ENCODE results near the gene C12orf54. TPM values are rescaled to one million over a fixed set of nuclear protein-coding genes. Genes with fewer than 3 reads are reported as not detected.

Gene C12orf54
- polyA plus RNA-seq, 1 of the 3 experiments (the other 2 are of a cell fraction) = not detected

DNA sequence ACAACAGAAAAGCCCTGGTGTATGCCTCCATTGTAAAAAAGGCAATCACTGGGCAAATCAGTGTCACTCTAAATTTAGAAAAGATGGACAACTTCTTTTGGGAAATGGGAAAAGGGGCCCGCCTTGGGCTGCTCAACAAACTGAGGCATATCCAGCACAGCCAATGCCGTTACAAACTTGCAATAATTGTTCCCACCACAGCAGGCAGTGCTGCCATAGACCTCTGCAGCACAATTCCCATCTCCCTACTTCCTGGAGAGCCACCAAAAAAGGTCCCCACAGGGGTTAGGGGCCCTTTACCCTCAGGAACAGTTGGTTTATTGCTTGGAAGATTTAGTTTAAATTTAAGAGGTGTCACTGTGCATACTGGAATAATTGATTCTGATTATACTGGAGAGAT lies 26.7 kb downstream of the C12orf54 start:
- Histone ChIP-seq H3K36me3 (replicated peaks in 1 of 2; ENCODE audit: control insufficient read depth in 1 of 2, insufficient read depth in 2 of 2, low read length in 1 of 2) (no peaks in the 10 kb centered on the region), H3K27me3 (ENCODE audit: insufficient read depth) (no peaks in the 10 kb centered on the region; the same call in 1 of the 2 replicates), H3K4me3 (ENCODE audit: low read depth in 2 of 2, low read length in 1 of 2) (no peak overlapping the region), H3K4me2 (no peak overlapping the region), H3F3A (replicated peaks; ENCODE audit: insufficient read depth) (no peaks in the 10 kb centered on the region), H3K9me3 (no peaks in the 10 kb centered on the region), H3K27ac (ENCODE audit: low read depth in 2 of 2, low read length in 1 of 2) (no peak overlapping the region), H3K9me2 (no peaks in the 10 kb centered on the region), H2AFZ (ENCODE audit: low read depth) (no peak overlapping the region), H3K79me2 (ENCODE audit: insufficient read depth) (no peaks in the 10 kb centered on the region), H3K4me1 (ENCODE audit: control insufficient read depth in 1 of 2, insufficient read depth in 2 of 2, low read depth in 1 of 2, low read length in 1 of 2) (no peaks in the 10 kb centered on the region), H4K20me1 (ENCODE audit: insufficient read depth) (no peaks in the 10 kb centered on the region), H3K9ac (no peak overlapping the region)
- TF ChIP-seq, protein P1, sequence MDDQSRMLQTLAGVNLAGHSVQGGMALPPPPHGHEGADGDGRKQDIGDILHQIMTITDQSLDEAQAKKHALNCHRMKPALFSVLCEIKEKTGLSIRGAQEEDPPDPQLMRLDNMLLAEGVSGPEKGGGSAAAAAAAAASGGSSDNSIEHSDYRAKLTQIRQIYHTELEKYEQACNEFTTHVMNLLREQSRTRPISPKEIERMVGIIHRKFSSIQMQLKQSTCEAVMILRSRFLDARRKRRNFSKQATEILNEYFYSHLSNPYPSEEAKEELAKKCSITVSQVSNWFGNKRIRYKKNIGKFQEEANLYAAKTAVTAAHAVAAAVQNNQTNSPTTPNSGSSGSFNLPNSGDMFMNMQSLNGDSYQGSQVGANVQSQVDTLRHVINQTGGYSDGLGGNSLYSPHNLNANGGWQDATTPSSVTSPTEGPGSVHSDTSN (IDR thresholded peaks at IDR 0.05) = no peak
- TF ChIP-seq, protein P2, sequence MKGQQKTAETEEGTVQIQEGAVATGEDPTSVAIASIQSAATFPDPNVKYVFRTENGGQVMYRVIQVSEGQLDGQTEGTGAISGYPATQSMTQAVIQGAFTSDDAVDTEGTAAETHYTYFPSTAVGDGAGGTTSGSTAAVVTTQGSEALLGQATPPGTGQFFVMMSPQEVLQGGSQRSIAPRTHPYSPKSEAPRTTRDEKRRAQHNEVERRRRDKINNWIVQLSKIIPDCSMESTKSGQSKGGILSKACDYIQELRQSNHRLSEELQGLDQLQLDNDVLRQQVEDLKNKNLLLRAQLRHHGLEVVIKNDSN (IDR thresholded peaks at IDR 0.05; ENCODE audit: borderline replicate concordance, low read depth) = no peak
- TF ChIP-seq MEF2A (IDR thresholded peaks at IDR 0.05; ENCODE audit: borderline replicate concordance, low read depth) (no peak), SIN3A (IDR thresholded peaks at IDR 0.05; ENCODE audit: borderline replicate concordance, low read depth, low read length) (no peak), NRF1 (IDR thresholded peaks at IDR 0.05; ENCODE audit: low read depth, low read length) (no peak)
- TF ChIP-seq, protein P3, sequence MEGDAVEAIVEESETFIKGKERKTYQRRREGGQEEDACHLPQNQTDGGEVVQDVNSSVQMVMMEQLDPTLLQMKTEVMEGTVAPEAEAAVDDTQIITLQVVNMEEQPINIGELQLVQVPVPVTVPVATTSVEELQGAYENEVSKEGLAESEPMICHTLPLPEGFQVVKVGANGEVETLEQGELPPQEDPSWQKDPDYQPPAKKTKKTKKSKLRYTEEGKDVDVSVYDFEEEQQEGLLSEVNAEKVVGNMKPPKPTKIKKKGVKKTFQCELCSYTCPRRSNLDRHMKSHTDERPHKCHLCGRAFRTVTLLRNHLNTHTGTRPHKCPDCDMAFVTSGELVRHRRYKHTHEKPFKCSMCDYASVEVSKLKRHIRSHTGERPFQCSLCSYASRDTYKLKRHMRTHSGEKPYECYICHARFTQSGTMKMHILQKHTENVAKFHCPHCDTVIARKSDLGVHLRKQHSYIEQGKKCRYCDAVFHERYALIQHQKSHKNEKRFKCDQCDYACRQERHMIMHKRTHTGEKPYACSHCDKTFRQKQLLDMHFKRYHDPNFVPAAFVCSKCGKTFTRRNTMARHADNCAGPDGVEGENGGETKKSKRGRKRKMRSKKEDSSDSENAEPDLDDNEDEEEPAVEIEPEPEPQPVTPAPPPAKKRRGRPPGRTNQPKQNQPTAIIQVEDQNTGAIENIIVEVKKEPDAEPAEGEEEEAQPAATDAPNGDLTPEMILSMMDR (IDR thresholded peaks at IDR 0.05) = no peak
- TF ChIP-seq, protein P4, sequence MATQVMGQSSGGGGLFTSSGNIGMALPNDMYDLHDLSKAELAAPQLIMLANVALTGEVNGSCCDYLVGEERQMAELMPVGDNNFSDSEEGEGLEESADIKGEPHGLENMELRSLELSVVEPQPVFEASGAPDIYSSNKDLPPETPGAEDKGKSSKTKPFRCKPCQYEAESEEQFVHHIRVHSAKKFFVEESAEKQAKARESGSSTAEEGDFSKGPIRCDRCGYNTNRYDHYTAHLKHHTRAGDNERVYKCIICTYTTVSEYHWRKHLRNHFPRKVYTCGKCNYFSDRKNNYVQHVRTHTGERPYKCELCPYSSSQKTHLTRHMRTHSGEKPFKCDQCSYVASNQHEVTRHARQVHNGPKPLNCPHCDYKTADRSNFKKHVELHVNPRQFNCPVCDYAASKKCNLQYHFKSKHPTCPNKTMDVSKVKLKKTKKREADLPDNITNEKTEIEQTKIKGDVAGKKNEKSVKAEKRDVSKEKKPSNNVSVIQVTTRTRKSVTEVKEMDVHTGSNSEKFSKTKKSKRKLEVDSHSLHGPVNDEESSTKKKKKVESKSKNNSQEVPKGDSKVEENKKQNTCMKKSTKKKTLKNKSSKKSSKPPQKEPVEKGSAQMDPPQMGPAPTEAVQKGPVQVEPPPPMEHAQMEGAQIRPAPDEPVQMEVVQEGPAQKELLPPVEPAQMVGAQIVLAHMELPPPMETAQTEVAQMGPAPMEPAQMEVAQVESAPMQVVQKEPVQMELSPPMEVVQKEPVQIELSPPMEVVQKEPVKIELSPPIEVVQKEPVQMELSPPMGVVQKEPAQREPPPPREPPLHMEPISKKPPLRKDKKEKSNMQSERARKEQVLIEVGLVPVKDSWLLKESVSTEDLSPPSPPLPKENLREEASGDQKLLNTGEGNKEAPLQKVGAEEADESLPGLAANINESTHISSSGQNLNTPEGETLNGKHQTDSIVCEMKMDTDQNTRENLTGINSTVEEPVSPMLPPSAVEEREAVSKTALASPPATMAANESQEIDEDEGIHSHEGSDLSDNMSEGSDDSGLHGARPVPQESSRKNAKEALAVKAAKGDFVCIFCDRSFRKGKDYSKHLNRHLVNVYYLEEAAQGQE (IDR thresholded peaks at IDR 0.05; ENCODE audit: low read depth, low read length) = no peak
- CTCF ChIA-PET = no interaction called here
- no peak for DNase-seq
- POLR2A ChIA-PET = no interaction called here
- 0% methylated on average over 2 of the region's 2 CpGs for WGBS (ENCODE audit: low lambda C conversion rate)

DNA sequence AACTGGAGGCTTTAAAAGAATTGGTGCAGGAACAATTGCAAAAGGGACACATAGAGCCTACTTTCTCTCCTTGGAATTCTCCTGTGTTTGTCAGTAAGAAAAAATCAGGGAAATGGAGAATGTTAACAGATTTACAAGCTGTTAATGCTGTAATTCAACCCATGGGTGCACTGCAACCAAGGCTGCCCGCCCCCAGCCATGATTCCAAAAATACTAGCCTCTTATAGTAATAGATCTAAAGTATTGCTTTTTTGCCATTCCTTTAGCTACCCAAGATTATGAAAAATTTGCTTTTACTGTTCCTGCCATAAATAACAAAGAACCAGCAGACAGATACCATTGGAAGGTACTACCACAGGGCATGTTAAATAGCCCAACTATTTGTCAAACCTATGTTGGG lies 27.8 kb downstream of the C12orf54 start:
- H3K4me3 ChIP-seq (ENCODE audit: low read depth in 2 of 2, low read length in 1 of 2) = no peak overlapping the region
- no peak overlapping the region for H3K9ac ChIP-seq
- no peak for TF ChIP-seq TAF1 (IDR thresholded peaks at IDR 0.05; ENCODE audit: borderline replicate concordance, low read depth, low read length)
- TF ChIP-seq NFIC (IDR thresholded peaks at IDR 0.05; ENCODE audit: borderline replicate concordance) = no peak
- TF ChIP-seq, protein P4 (IDR thresholded peaks at IDR 0.05; ENCODE audit: low read depth, low read length) = no peak
- no peak for TF ChIP-seq FOSL2 (IDR thresholded peaks at IDR 0.05; ENCODE audit: borderline replicate concordance, low read depth)
- WGBS (ENCODE audit: low lambda C conversion rate) = 0% methylated on average over 1 of the region's 1 CpG
- no peaks in the 10 kb centered on the region for H3K4me1 ChIP-seq (ENCODE audit: control insufficient read depth in 1 of 2, insufficient read depth in 2 of 2, low read depth in 1 of 2, low read length in 1 of 2)
- no peak overlapping the region for H3K4me2 ChIP-seq
- H2AFZ ChIP-seq (ENCODE audit: low read depth) = no peak overlapping the region
- CTCF ChIA-PET = no interaction called here
- H3K27me3 ChIP-seq (ENCODE audit: insufficient read depth) = no peaks in the 10 kb centered on the region; the same call in 1 of the 2 replicates
- no peaks in the 10 kb centered on the region for H3K36me3 ChIP-seq (replicated peaks in 1 of 2; ENCODE audit: control insufficient read depth in 1 of 2, insufficient read depth in 2 of 2, low read length in 1 of 2)
- H3K9me3 ChIP-seq = no peaks in the 10 kb centered on the region
- no peaks in the 10 kb centered on the region for H3K79me2 ChIP-seq (ENCODE audit: insufficient read depth)
- POLR2A ChIA-PET = no interaction called here
- H3K27ac ChIP-seq (ENCODE audit: low read depth in 2 of 2, low read length in 1 of 2) = no peak overlapping the region
- DNase-seq = no peak
- no peaks in the 10 kb centered on the region for H4K20me1 ChIP-seq (ENCODE audit: insufficient read depth)
- H3F3A ChIP-seq (replicated peaks; ENCODE audit: insufficient read depth) = no peaks in the 10 kb centered on the region
- H3K9me2 ChIP-seq = no peaks in the 10 kb centered on the region
